Lower leg skin (tissue), 4 donors: Measurements from ENCODE around the gene PCDHGA7. TPM values are rescaled to one million over a fixed set of nuclear protein-coding genes. Genes with fewer than 3 reads are reported as not detected.
"Not testable (repeated sequence)": the region's sequence is repeated elsewhere in the genome, so short reads cannot be mapped to it uniquely, and the experiment has no call there.

ENCODE experiments used
- DNase-seq, 2 donors: peaks; one replicate each; pipeline ENCODE4 v3.0.0-alpha.2; 2019; ENCODE audit warnings: low spot score in 2 of 2
- H3K4me3 ChIP-seq: fragments of 200-600 bp; sonication (generic); 2 replicates; pipeline ENCODE4 v1.5.1; 2017; ENCODE audit warnings: mild to moderate bottlenecking, low read depth; ENCODE audit not compliant: poor library complexity, severe bottlenecking
- POLR2A ChIP-seq, 2 donors: fragments of 450-650 bp; IDR thresholded peaks; one replicate each; pipeline ENCODE4 v1.6.1; 2016 to 2017; ENCODE audit warnings: antibody characterized with exemption in 2 of 2, mild to moderate bottlenecking in 1 of 2, moderate library complexity in 1 of 2
- WGBS, 2 donors: methylation state at CpG; one replicate each; pipeline ENCODE4 v1.1.5; 2018; 5-methylcytosine and 5-hydroxymethylcytosine counted together
- intact Hi-C: fragments of 100-400 bp; cut with DNase I; formaldehyde crosslinking; loops from one replicate; pipeline ENCODE4 v1.15.0; 2023; ENCODE audit warnings: low total_unique reads
- total RNA-seq, 4 donors: library from RNA; depleted of rRNA; stranded (reverse); fragments of >200 nt; gene quantifications; one replicate each; pipeline ENCODE4 v1.1.0, GENCODE V29; 2016
- TF ChIP-seq, protein P1 (sequence below), 3 donors: fragments of 450-650 bp; IDR thresholded peaks; one replicate each; pipeline ENCODE4 v1.5.1; 2016; ENCODE audit warnings: antibody characterized with exemption in 3 of 3, mild to moderate bottlenecking in 3 of 3, moderate library complexity in 2 of 3

PCDHGA7 gene
- total RNA-seq, 4 donors from 2014 or later: 2.2 to 2.5 (median 2.5) TPM

DNA sequence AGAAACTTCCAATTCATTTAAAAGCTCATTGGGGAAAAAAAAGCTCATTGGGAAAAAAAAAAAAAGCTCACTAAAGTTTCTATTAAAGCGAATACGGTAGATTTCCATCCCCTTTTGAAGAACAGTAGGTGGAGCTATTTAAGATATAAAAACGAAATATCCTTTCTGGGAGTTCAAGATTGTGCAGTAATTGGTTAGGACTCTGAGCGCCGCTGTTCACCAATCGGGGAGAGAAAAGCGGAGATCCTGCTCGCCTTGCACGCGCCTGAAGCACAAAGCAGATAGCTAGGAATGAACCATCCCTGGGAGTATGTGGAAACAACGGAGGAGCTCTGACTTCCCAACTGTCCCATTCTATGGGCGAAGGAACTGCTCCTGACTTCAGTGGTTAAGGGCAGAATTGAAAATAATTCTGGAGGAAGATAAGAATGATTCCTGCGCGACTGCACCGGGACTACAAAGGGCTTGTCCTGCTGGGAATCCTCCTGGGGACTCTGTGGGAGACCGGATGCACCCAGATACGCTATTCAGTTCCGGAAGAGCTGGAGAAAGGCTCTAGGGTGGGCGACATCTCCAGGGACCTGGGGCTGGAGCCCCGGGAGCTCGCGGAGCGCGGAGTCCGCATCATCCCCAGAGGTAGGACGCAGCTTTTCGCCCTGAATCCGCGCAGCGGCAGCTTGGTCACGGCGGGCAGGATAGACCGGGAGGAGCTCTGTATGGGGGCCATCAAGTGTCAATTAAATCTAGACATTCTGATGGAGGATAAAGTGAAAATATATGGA, 48.0 kb downstream of the PCDHGA7 start, which contains the start of gene PCDHGA12:
TSS of gene PCDHGA12 (plus strand) at position 176 of the 782 bp plus-strand sequence. CDS start at position 429, 253 bp downstream.
- intact Hi-C loops: no loop called here
- WGBS, 2 donors: 11 to 14% methylated on average over 32 to 33 of the region's 33 CpGs
- H3K4me3 ChIP-seq: no peak within 1 kb of the TSS
- TF ChIP-seq POLR2A (IDR thresholded peaks at IDR 0.05): no peak
- TF ChIP-seq, protein P1, sequence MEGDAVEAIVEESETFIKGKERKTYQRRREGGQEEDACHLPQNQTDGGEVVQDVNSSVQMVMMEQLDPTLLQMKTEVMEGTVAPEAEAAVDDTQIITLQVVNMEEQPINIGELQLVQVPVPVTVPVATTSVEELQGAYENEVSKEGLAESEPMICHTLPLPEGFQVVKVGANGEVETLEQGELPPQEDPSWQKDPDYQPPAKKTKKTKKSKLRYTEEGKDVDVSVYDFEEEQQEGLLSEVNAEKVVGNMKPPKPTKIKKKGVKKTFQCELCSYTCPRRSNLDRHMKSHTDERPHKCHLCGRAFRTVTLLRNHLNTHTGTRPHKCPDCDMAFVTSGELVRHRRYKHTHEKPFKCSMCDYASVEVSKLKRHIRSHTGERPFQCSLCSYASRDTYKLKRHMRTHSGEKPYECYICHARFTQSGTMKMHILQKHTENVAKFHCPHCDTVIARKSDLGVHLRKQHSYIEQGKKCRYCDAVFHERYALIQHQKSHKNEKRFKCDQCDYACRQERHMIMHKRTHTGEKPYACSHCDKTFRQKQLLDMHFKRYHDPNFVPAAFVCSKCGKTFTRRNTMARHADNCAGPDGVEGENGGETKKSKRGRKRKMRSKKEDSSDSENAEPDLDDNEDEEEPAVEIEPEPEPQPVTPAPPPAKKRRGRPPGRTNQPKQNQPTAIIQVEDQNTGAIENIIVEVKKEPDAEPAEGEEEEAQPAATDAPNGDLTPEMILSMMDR (IDR thresholded peaks at IDR 0.05): no peak
- DNase-seq: no peak

DNA sequence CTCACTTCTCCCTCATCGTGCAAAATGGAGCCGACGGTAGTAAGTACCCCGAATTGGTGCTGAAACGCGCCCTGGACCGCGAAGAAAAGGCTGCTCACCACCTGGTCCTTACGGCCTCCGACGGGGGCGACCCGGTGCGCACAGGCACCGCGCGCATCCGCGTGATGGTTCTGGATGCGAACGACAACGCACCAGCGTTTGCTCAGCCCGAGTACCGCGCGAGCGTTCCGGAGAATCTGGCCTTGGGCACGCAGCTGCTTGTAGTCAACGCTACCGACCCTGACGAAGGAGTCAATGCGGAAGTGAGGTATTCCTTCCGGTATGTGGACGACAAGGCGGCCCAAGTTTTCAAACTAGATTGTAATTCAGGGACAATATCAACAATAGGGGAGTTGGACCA, 48.7 kb downstream of the PCDHGA7 start:
- no peak for DNase-seq
- 19 to 23% methylated on average over 37 of the region's 37 CpGs for WGBS, 2 donors
- no peak for TF ChIP-seq POLR2A (IDR thresholded peaks at IDR 0.05)
- TF ChIP-seq, protein P1 (IDR thresholded peaks at IDR 0.05): no peak
- no peak overlapping the region for H3K4me3 ChIP-seq
- intact Hi-C loops: no loop called here

DNA sequence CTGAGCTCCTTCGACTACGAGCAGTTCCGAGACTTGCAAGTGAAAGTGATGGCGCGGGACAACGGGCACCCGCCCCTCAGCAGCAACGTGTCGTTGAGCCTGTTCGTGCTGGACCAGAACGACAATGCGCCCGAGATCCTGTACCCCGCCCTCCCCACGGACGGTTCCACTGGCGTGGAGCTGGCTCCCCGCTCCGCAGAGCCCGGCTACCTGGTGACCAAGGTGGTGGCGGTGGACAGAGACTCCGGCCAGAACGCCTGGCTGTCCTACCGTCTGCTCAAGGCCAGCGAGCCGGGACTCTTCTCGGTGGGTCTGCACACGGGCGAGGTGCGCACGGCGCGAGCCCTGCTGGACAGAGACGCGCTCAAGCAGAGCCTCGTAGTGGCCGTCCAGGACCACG, 49.8 kb downstream of the PCDHGA7 start:
- 31 to 35% methylated on average over 18 to 19 of the region's 38 CpGs for WGBS, 2 donors
- intact Hi-C loops, DNase-seq, H3K4me3 ChIP-seq: not testable (repeated sequence)

DNA sequence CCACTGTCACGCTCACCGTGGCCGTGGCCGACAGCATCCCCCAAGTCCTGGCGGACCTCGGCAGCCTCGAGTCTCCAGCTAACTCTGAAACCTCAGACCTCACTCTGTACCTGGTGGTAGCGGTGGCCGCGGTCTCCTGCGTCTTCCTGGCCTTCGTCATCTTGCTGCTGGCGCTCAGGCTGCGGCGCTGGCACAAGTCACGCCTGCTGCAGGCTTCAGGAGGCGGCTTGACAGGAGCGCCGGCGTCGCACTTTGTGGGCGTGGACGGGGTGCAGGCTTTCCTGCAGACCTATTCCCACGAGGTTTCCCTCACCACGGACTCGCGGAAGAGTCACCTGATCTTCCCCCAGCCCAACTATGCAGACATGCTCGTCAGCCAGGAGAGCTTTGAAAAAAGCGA, 50.2 kb downstream of the PCDHGA7 start:
- H3K4me3 ChIP-seq, DNase-seq, intact Hi-C loops: not testable (repeated sequence)
- WGBS, 2 donors: 27 to 28% methylated on average over 25 to 27 of the region's 29 CpGs

DNA sequence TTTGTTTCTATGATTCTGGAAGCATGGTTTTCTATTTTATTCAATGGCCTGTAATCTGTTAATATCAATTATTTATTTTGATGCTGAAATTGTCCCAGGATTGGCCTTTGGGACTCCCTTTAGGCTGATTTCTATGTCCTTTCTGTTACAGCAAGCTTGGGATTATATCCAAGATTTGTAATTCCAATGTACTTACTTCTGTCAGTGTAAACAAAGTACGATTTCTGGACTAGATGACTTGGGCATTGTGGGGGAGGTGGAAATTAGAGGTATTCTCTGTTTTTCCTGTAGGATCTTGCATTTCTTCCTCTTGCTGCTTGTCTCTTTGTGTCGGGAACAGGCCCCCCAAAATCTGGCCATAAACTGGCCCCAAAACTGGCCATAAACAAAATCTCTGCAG, 51.5 kb downstream of the PCDHGA7 start:
- no peak overlapping the region for H3K4me3 ChIP-seq
- no peak for TF ChIP-seq POLR2A (IDR thresholded peaks at IDR 0.05)
- TF ChIP-seq, protein P1 (IDR thresholded peaks at IDR 0.05): no peak
- DNase-seq: no peak
- intact Hi-C loops: no loop called here
- WGBS, 2 donors: 86 to 88% methylated on average over 2 of the region's 2 CpGs

Other genes with a start within 250 kb of the PCDHGA7 start
- gene PCDHB5, start 247.5 kb upstream of the PCDHGA7 start, total RNA-seq: 1 to 10 TPM in 2 of 4 donors, under 1 TPM in 1, not detected in 1; 0.49 to 4.9 (median 1.4) TPM
- 1 to 10 TPM in 2 of 4 donors, under 1 TPM in 1, not detected in 1; 0.93 to 1.3 (median 1.3) TPM for gene PCDHB6, start 232.7 kb upstream of the PCDHGA7 start, total RNA-seq
- 1 to 10 TPM in 1 of 4 donors, under 1 TPM in 3; 0.49 to 1.1 (median 0.58) TPM for gene PCDHB7, start 210.1 kb upstream of the PCDHGA7 start, total RNA-seq
- gene PCDHB8, start 205.0 kb upstream of the PCDHGA7 start, total RNA-seq: 1 to 10 TPM in 2 of 4 donors, under 1 TPM in 2; 0.10 to 1.2 (median 0.76) TPM
- 1 to 10 TPM in 3 of 4 donors, under 1 TPM in 1; 0.55 to 3.2 (median 1.9) TPM for gene PCDHB16, start 200.4 kb upstream of the PCDHGA7 start, total RNA-seq
- gene PCDHB9, start 195.6 kb upstream of the PCDHGA7 start, total RNA-seq: 1 to 10 TPM in 2 of 4 donors, under 1 TPM in 2; 0.38 to 2.2 (median 1.2) TPM
- 1 to 10 TPM in 2 of 4 donors, under 1 TPM in 2; 0.19 to 1.5 (median 0.76) TPM for gene PCDHB10, start 190.4 kb upstream of the PCDHGA7 start, total RNA-seq
- 1 to 10 TPM in 3 of 4 donors, under 1 TPM in 1; 0.63 to 1.7 (median 1.4) TPM for gene PCDHB11, start 183.1 kb upstream of the PCDHGA7 start, total RNA-seq
- gene PCDHB12, start 174.0 kb upstream of the PCDHGA7 start, total RNA-seq: 1 to 10 TPM in 2 of 4 donors, under 1 TPM in 1, not detected in 1; 0.49 to 3.2 (median 2.3) TPM
- 1 to 10 TPM; 3.3 to 9.0 (median 5.0) TPM for gene PCDHB13, start 168.8 kb upstream of the PCDHGA7 start, total RNA-seq
- 1 to 10 TPM; 5.4 to 7.5 (median 6.2) TPM for gene PCDHB14, start 159.4 kb upstream of the PCDHGA7 start, total RNA-seq
- gene PCDHB15, start 137.3 kb upstream of the PCDHGA7 start, total RNA-seq: 1 to 10 TPM in 3 of 4 donors, under 1 TPM in 1; 0.46 to 2.0 (median 1.4) TPM
- 1 to 10 TPM in 1 of 4 donors, under 1 TPM in 2, not detected in 1; 0.66 to 5.0 (median 0.67) TPM for gene SLC25A2, start 78.7 kb upstream of the PCDHGA7 start, total RNA-seq
- gene TAF7, start 62.0 kb upstream of the PCDHGA7 start, total RNA-seq: 10 to 100 TPM; 46.9 to 76.0 (median 64.9) TPM
- gene PCDHGA1, start 52.2 kb upstream of the PCDHGA7 start, total RNA-seq: under 1 TPM in 3 of 4 donors, not detected in 1; 0.52 to 0.54 (median 0.53) TPM
- 1 to 10 TPM; 1.4 to 5.3 (median 1.9) TPM for gene PCDHGA2, start 44.0 kb upstream of the PCDHGA7 start, total RNA-seq
- 1 to 10 TPM; 1.0 to 3.5 (median 2.9) TPM for gene PCDHGA3, start 38.9 kb upstream of the PCDHGA7 start, total RNA-seq
- gene PCDHGB1, start 32.6 kb upstream of the PCDHGA7 start, total RNA-seq: 1 to 10 TPM in 3 of 4 donors, under 1 TPM in 1; 0.30 to 1.3 (median 1.1) TPM
- 1 to 10 TPM in 3 of 4 donors, under 1 TPM in 1; 0.25 to 4.3 (median 2.4) TPM for gene PCDHGA4, start 27.7 kb upstream of the PCDHGA7 start, total RNA-seq
- 1 to 10 TPM; 2.1 to 4.0 (median 2.6) TPM for gene PCDHGB2, start 22.7 kb upstream of the PCDHGA7 start, total RNA-seq
- gene PCDHGA5, start 18.6 kb upstream of the PCDHGA7 start, total RNA-seq: 1 to 10 TPM in 3 of 4 donors, under 1 TPM in 1; 0.51 to 3.4 (median 1.6) TPM
- gene PCDHGB3, start 12.5 kb upstream of the PCDHGA7 start, total RNA-seq: 1 to 10 TPM; 3.0 to 7.9 (median 4.8) TPM
- 1 to 10 TPM; 2.5 to 3.7 (median 3.6) TPM for gene PCDHGA6, start 8.9 kb upstream of the PCDHGA7 start, total RNA-seq
- gene PCDHGB4, start 5.0 kb downstream of the PCDHGA7 start, total RNA-seq: 1 to 10 TPM; 5.2 to 8.9 (median 8.4) TPM
- gene PCDHGA8, start 9.9 kb downstream of the PCDHGA7 start, total RNA-seq: 1 to 10 TPM in 3 of 4 donors, under 1 TPM in 1; 0.97 to 2.2 (median 1.6) TPM
- gene PCDHGB5, start 15.2 kb downstream of the PCDHGA7 start, total RNA-seq: 10 to 100 TPM; 12.3 to 17.6 (median 14.6) TPM
- 1 to 10 TPM; 5.6 to 8.2 (median 6.3) TPM for gene PCDHGA9, start 20.0 kb downstream of the PCDHGA7 start, total RNA-seq
- 1 to 10 TPM; 4.4 to 7.4 (median 6.6) TPM for gene PCDHGB6, start 25.3 kb downstream of the PCDHGA7 start, total RNA-seq
- gene PCDHGA10, start 30.2 kb downstream of the PCDHGA7 start, total RNA-seq: 10 to 100 TPM in 1 of 4 donors, 1 to 10 TPM in 3; 6.8 to 11.7 (median 8.3) TPM
- 10 to 100 TPM in 2 of 4 donors, 1 to 10 TPM in 2; 8.0 to 11.3 (median 10.1) TPM for gene PCDHGB7, start 34.9 kb downstream of the PCDHGA7 start, total RNA-seq
- 1 to 10 TPM; 3.2 to 6.9 (median 3.7) TPM for gene PCDHGA11, start 38.3 kb downstream of the PCDHGA7 start, total RNA-seq
- 1 to 10 TPM; 3.4 to 9.1 (median 6.3) TPM for gene PCDHGA12, start 47.8 kb downstream of the PCDHGA7 start, total RNA-seq
- gene PCDHGC3, start 93.2 kb downstream of the PCDHGA7 start, total RNA-seq: 10 to 100 TPM; 45.5 to 80.8 (median 49.7) TPM
- 10 to 100 TPM in 1 of 4 donors, 1 to 10 TPM in 3; 1.2 to 34.5 (median 2.2) TPM for gene PCDHGC4, start 102.3 kb downstream of the PCDHGA7 start, total RNA-seq
- gene PCDHGC5, start 106.3 kb downstream of the PCDHGA7 start, total RNA-seq: 1 to 10 TPM; 1.1 to 1.7 (median 1.7) TPM
- 100 to 1,000 TPM in 1 of 4 donors, 10 to 100 TPM in 3; 64.9 to 101 (median 88.7) TPM for gene DIAPH1, start 236.3 kb downstream of the PCDHGA7 start, total RNA-seq